Prostate gland (tissue), 2 donors: ENCODE results near the gene PLA2G4D. TPM values are rescaled to one million over a fixed set of nuclear protein-coding genes. Genes with fewer than 3 reads are reported as not detected.

Source experiments
- DNase-seq: peaks from one replicate; pipeline ENCODE4 v3.0.0-alpha.2; 2019; ENCODE audit warnings: low spot score
- H3K27ac ChIP-seq, 2 donors: fragments of 200-600 bp; sonication (generic); 2 replicates each; pipeline ENCODE4 v1.5.1; 2017 to 2019
- H3K27me3 ChIP-seq: fragments of 200-600 bp; sonication (generic); replicated peaks from 2 replicates; pipeline ENCODE4 v1.5.1; 2019; ENCODE audit not compliant: insufficient read depth
- H3K36me3 ChIP-seq, 2 donors: fragments of 200-600 bp; sonication (generic); 1 replicate in 1 of 2; 2 replicates in 1 of 2; pipeline versions ENCODE4 v1.5.1 to v1.8.1; 2017 to 2019
- H3K4me1 ChIP-seq: fragments of 200-600 bp; sonication (generic); replicated peaks from 2 replicates; pipeline ENCODE4 v1.5.1; 2019
- H3K4me3 ChIP-seq, 2 donors: fragments of 200-600 bp; sonication (generic); 2 replicates each; pipeline ENCODE4 v1.5.1; 2017 to 2019
- H3K9me3 ChIP-seq: fragments of 200-600 bp; sonication (generic); 2 replicates; pipeline ENCODE4 v1.5.1; 2017
- CTCF ChIP-seq, 4 experiments: fragments of 200-600 bp in 2 of 4; fragments of 450-650 bp in 2 of 4; sonication (generic) in 2 of 4; IDR thresholded peaks; 1 replicate in 3 of 4; 2 replicates in 1 of 4; pipeline ENCODE4 v1.5.1; 2016 to 2019; ENCODE audit warnings: antibody characterized with exemption in 4 of 4, mild to moderate bottlenecking in 2 of 4, moderate library complexity in 2 of 4
- POLR2A ChIP-seq: fragments of 450-650 bp; IDR thresholded peaks from one replicate; pipeline ENCODE4 v1.6.1; 2016; ENCODE audit warnings: antibody characterized with exemption, mild to moderate bottlenecking
- POLR2AphosphoS5 ChIP-seq: sonication (generic); formaldehyde crosslinking; IDR thresholded peaks from one replicate; pipeline ENCODE4 v1.6.1; 2017; ENCODE audit warnings: antibody characterized with exemption
- WGBS: methylation state at CpG from one replicate; pipeline ENCODE4 v1.1.5; 2018; 5-methylcytosine and 5-hydroxymethylcytosine counted together
- intact Hi-C: fragments of 100-400 bp; cut with DNase I; formaldehyde crosslinking; loops from one replicate; pipeline ENCODE4 v1.14.2; 2022
- total RNA-seq, 2 donors: library from RNA; depleted of rRNA; stranded (reverse); fragments of >200 nt; gene quantifications; one replicate each; pipeline ENCODE4 v1.1.0, GENCODE V29; 2016

PLA2G4D gene
- total RNA-seq, 2 donors from 2014 or later, result 1.5 to 2.1 TPM

GRCh38 chr15:42053914-42054313 lies 40.4 kb downstream of the PLA2G4D start:
- no peak overlapping the region for H3K4me3 ChIP-seq
- H3K36me3 ChIP-seq, result no peaks in the 10 kb centered on the region
- intact Hi-C loops, result no loop called here
- peak; percentile 52 for TF ChIP-seq POLR2AphosphoS5
- TF ChIP-seq CTCF (IDR thresholded peaks at IDR 0.05), result no peak
- H3K9me3 ChIP-seq, result no peaks in the 10 kb centered on the region
- DNase-seq, result peak; percentile 32
- peak overlapping the region in 1 of 2 donors; percentile 26 for H3K27ac ChIP-seq
- peaks cover 6% of the 10 kb centered on the region for H3K4me1 ChIP-seq
- H3K27me3 ChIP-seq, result no peaks in the 10 kb centered on the region
- 43% methylated on average over 2 of the region's 2 CpGs for WGBS

- Histone ChIP-seq H3K9me3 (no peaks in the 10 kb centered on the region), H3K27me3 (no peaks in the 10 kb centered on the region), H3K4me1 (peaks cover 6% of the 10 kb centered on the region), H3K4me3 (no peak overlapping the region), H3K27ac (peak overlapping the region in 1 of 2 donors; percentile 26), H3K36me3 (no peaks in the 10 kb centered on the region)
- intact Hi-C loops, result no loop called here
- TF ChIP-seq POLR2A (no peak), CTCF (IDR thresholded peaks at IDR 0.05) (no peak), POLR2AphosphoS5 (no peak)
- DNase-seq, result no peak
- WGBS, result 68% methylated on average over 4 of the region's 4 CpGs
Measured at GRCh38 chr15:42053010-42053409, 41.4 kb downstream of the PLA2G4D start.

GRCh38 chr15:42050484-42051255 lies 43.7 kb downstream of the PLA2G4D start:
- Histone ChIP-seq H3K4me1 (peaks cover 11% of the 10 kb centered on the region), H3K9me3 (no peaks in the 10 kb centered on the region), H3K27me3 (no peaks in the 10 kb centered on the region), H3K27ac (no peak overlapping the region), H3K36me3 (no peaks in the 10 kb centered on the region), H3K4me3 (no peak overlapping the region)
- intact Hi-C loops, result no loop called here
- no peak for DNase-seq
- 63% methylated on average over 10 of the region's 10 CpGs for WGBS
- TF ChIP-seq CTCF (IDR thresholded peaks at IDR 0.05) (no peak), POLR2A (no peak), POLR2AphosphoS5 (no peak)

GRCh38 chr15:42048821-42049200 lies 45.6 kb downstream of the PLA2G4D start:
- 73% methylated on average over 8 of the region's 8 CpGs for WGBS
- DNase-seq, result no peak
- Histone ChIP-seq H3K27ac (no peak overlapping the region), H3K4me1 (peaks cover 11% of the 10 kb centered on the region), H3K27me3 (no peaks in the 10 kb centered on the region), H3K9me3 (no peaks in the 10 kb centered on the region), H3K36me3 (no peaks in the 10 kb centered on the region), H3K4me3 (no peak overlapping the region)
- TF ChIP-seq POLR2AphosphoS5 (no peak), CTCF (IDR thresholded peaks at IDR 0.05) (no peak), POLR2A (no peak)
- intact Hi-C loops, result no loop called here
